Measurements from ENCODE around the gene PACRG.
"Not testable (repeated sequence)": the region's sequence is repeated elsewhere in the genome, so short reads cannot be mapped to it uniquely, and the experiment has no call there.

The PACRG gene

GRCh38 chr6:163301726-163302635, 574.2 kb downstream of the PACRG start:
- no peak for DNase-seq

DNA sequence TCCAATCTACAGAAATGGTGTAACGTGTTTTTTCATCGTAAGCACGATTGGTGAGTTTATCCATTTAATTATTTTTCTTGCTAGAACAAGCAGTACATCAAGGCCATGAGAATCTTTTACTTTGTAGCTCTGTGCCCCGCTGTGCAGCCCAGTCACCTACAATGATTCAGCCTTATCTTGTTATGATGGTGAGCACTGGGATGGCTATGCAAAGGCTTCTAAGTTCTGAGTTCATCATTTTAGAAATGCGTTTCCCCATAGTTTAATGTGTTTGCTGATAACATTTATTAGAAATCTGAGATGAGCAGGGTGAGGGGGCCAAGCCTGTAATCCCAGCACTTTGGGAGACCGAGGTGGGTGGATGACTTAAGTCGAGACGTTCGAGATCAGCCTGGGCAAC, 575.0 kb downstream of the PACRG start:
- no peak for DNase-seq

DNA sequence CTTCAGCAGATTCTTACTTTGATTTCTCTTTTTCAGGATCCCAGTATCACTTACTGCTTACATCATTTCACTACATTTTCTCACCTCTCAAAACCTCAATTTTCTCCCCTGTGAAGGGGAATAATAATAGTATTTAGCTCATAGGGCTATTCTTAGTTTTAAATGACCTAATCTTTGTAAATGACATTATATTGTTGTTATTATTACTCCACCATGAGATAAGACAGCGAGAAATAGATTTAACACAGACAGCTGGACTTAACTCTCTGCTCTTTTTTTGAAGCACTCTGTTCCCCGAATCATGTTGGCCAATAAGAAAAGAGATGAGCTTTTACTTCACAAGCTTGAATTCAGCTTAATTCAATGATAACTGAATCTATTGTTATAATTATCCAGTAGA, 578.2 kb downstream of the PACRG start:
- no peak for DNase-seq

GRCh38 chr6:163308629-163309440, 581.1 kb downstream of the PACRG start:
- no peak for DNase-seq

DNA sequence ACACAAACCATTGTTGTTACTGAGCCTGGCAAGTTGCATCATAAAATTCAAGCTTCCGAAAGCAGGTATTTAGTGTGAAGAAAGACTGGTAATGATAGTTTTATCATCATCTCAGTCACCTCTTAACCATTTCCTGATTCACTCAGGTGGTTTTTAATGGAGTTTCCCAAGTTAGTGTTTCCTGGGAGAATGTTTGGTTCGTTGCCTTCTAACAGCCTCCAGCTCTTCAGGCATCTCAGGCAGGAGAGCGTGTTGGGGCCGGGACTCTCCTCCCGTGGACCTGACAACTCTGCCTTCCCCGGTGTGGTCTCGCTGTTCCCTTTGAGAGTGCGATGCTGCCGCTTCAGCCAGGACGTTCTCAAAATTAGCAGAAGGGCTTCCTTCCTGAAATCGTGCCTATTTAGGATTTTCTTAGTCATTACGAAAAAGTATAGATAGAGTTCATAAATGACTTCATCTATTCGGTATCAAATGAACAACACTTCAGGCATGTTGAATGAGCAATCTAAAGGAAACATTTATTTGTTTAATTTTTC, 581.8 kb downstream of the PACRG start:
- no peak for DNase-seq

DNA sequence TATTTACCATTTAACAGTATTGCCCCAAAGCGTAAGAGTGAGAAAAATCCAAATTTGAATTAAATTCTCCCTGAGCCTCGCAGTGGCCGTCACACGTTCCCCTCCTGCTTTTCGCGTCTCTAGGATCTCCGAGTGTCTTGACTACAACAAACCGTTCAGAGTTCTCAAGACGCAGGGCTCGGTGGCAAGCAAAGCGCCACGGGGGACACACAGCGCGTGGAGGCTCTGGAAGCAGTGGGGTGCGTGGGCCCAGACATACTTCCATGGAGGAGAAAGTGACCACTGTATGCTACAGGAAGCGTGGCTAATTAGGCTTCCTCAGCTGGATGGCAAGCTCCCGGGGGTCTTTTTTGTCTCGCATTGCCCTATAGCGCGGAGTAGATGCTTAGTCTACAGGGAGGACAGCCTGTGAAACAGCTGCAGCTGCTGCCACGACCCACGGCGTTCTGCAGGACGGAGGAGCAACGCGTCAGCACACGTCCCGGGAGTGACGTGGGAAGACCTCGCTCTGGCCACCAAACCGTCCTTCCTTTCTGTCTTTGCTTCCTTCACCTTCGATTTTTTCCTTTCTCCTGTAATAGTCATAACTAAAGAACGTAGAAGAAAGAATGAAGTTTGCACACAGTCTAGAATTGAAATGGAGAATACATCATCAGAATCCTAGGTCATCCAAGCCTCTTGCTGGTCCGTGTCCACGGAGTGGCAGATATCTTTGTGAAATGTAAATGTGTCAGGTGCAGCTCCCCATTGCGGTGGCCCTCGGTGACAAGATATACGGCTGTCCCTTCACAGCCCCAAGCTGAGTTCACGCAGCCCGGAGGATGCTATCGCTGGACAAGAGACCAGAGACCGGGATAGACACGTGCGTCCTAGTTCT, 582.6 kb downstream of the PACRG start:
- DNase-seq = no peak

GRCh38 chr6:163310973-163311383, 583.2 kb downstream of the PACRG start:
- DNase-seq = no peak

GRCh38 chr6:163311830-163312229, 584.1 kb downstream of the PACRG start:
- DNase-seq = no peak

GRCh38 chr6:163313566-163313965, 585.8 kb downstream of the PACRG start:
- no peak for DNase-seq

DNA sequence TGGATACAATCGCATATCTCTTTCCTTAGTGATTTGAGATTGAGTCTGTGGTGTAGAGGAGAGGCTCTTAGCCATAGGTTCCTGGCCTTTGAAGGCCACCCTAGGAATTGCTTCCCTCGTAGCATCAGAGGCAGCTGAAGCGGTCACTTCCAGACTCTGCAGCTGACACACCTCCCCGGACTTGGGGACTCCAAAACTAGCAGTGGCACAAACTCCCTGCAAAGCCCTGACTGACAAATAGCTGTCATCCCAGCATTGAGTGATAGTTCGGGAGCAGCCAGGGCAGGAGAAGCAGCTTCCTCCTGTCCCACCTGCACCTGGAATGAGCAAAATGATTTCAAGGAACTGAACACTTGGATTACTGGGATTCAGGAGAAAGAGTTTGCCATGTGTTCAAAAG, 586.2 kb downstream of the PACRG start:
- no peak for DNase-seq

DNA sequence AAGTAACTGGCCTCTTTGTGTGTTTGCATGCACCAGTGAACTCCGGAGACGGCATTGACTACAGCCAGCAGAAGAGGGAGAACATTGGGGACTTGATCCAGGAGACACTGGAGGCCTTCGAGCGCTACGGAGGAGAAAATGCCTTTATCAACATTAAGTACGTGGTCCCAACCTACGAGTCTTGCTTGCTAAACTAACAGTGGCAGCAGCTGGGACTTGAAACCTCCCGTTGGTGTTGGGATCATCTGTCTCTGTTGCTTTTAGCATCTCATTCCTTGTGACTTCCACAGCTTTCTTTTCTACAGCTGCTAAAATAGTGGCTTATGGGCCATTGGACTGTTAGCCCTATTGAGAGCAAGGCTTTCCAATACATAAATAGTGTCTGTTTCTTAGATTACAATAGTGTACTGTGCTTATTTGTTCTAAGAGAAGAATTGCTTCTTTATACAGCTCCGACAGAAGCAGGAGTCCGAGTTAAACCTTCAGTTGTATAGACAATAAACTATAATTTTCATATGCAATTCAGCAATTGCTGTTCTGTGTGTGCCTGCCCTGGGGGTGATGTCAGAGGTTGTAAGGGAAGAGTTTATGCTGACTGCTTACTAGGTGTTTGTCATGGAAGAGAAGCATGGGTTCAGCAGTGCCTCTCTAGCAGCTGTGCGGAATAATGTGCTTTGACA, 587.2 kb downstream of the PACRG start:
- no peak for DNase-seq

DNA sequence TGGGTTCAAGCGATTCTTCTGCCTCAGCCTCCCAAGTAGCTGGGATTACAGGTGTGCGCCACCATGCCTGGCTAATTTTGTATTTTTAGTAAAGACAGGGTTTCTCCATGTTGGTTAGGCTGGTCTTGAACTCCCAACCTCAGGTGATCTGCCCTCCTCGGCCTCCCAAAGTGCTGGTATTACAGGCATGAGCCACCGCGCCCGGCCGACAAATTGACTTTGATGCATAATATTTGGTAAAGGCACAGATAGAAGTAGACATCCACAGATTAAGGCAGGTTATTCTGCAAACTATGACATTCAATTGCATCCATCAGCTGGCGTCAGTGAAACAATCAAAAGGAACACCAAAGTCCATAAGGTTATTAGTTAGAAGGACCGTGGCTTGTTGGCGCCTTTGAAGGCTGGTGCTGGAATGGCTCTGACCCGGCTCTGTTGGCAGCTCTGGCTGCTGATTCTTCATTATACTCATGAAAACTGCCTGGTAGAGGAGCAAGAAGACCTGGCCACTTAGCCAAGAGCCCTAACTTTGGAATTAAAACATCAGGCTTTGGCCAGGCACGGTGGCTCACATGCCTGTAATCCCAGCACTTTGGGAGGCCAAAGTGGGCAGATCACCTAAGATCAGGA, 589.2 kb downstream of the PACRG start:
- not testable (repeated sequence) for DNase-seq

- no peak for DNase-seq
Measured at GRCh38 chr6:163318071-163318786, 590.5 kb downstream of the PACRG start.

GRCh38 chr6:163319609-163320366, 592.0 kb downstream of the PACRG start:
- DNase-seq = no peak

DNA sequence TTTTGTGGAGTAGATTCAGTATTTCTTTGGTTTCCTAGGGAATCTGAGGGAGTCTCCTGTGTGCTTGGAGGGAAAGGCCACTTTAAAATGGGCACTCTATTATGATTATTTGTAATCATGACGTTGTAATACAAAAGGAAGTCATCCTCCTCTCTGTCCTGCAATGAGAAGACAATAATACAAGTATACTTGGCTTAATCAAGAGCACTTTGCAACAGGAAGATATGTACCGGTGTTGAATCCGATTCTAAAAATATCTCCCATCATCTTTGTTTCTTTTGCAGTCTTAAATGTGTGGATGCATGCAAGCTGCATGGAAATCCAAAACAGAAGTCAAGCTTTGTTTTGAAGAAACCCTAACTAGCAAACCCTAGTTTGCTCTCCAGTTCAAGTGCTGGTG, 592.6 kb downstream of the PACRG start:
- DNase-seq = no peak

DNA sequence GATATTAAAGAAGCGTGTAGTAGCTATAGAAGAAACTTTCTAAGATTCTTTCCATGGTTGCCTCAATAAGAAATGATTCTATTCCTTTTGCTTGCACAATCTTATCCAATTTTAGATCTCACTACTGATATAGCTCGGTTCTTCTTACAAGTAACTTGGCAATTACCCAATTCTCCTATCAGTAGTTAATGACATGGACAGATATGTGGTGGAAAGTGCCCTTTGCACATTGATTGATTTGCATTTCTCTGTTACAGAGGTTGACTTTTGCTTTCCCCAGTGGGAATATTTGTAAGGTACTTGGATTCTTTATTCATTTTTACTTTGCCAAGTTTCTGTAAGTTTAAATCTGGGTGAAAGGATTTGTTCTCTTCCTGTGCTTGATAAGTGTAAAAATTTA, 593.0 kb downstream of the PACRG start:
- no peak for DNase-seq

DNA sequence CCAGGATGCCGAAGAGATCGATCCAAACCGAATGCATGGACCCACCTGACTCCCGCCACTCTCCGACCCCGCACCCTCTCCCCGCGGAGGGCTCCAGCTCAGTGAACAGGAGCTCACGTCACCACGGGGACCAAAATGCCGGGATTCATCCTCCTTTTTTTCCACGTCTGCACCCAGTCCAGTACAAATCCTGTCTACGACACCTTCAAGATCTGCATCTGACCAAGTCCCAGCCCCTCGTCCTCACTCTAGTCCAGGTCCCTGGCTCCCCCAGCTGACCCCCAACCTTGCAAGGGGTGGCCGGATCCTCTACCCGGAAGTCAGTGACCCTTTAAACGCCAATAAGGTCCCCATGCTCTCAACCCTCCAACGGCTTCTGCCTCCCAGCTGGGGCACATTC, 593.9 kb downstream of the PACRG start:
- no peak for DNase-seq

GRCh38 chr6:163323274-163323673, 595.5 kb downstream of the PACRG start:
- no peak for DNase-seq

DNA sequence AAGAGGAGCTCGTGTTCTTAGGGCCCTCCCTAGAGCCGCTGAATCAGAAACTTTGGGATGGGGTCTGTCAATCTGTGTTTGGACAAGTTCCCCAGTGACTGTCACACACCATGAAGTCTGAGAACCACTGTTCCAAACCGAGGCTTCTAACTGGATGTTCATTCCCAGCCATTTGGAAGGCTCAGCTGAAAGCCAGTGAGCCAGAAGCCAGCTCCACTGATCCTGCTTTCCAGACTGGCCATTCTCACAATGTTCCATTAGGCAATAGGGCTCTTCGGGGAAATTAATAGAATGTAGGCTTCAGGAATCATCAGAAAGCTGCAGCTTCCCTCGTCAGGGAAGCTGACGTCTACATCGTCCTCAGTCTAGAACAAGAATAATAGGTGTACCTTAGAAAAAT, 595.9 kb downstream of the PACRG start:
- DNase-seq = no peak

DNA sequence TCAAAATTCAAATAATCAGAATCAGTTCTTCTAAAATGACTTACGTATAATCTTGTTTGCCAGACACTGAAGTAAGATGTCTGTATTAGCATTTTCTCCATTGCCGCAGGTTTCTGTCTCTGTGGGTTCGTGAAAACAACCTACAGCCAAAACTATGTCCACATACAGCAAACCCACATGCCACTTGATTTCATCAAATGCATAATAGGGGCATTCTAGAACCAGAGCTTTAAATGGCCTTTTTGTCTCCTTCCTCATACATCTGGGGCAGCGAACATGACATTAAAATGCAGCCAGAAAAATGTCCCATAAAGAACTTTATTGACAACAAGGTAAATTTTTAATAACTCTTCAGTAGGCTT, 596.5 kb downstream of the PACRG start:
- no peak for DNase-seq

All from RPMI8226 (cell line).